PFSK-1 (cell line): ENCODE data around the gene DDHD1.

ENCODE experiments used
- POLR2AphosphoS5 ChIP-seq: IDR thresholded peaks from 2 replicates; pipeline ENCODE4 v1.6.1; 2012; ENCODE audit warnings: low read depth, mild to moderate bottlenecking, control low read depth, low read length, moderate library complexity
- TAF1 ChIP-seq: IDR thresholded peaks from 2 replicates; pipeline ENCODE4 v1.6.1; 2012; ENCODE audit warnings: low read length, control low read depth, borderline replicate concordance; ENCODE audit not compliant: insufficient read depth

GRCh38 chr14:52998376-52999015 lies 154.6 kb downstream of the DDHD1 start:
- no peak for TF ChIP-seq TAF1
- TF ChIP-seq POLR2AphosphoS5: no peak
